Umbilical cord (tissue), 2 donors: Measurements from ENCODE around the gene PLPPR2. TPM values are rescaled to one million over a fixed set of nuclear protein-coding genes. Genes with fewer than 3 reads are reported as not detected.
"Not testable (repeated sequence)": the region's sequence is repeated elsewhere in the genome, so short reads cannot be mapped to it uniquely, and the experiment has no call there.

Experiments
- DNase-seq: peaks from one replicate; pipeline ENCODE4 v3.0.0-alpha.2; 2015; ENCODE audit warnings: low spot score
- total RNA-seq: library from RNA; depleted of rRNA; stranded (reverse); fragments of >200 nt; gene quantifications from one replicate; pipeline ENCODE4 v1.2.3, GENCODE V29; 2014; ENCODE audit warnings: low replicate concordance; ENCODE audit not compliant: insufficient read depth

Gene PLPPR2
- total RNA-seq, 1 donor from 2014 or later: 3.4 TPM

DNA sequence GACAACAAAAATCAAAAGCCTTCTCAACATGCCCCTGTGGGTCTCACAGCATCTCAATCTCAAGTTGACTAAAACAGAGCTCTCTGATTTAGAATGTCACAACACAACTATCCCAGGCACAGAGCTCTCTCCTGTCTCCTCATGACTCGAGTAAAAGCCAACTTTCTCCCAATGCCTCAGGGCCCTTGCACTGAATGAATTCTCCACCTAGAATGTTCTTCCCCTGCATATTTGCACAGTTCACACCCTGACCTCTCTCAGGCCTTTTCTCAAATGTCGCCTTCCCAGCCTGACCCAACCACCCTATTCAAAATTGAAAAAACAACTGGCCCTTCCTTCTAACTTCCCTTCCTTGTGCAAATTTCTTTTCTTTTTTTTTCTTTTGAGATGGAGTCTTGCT lies 15.5 kb downstream of the PLPPR2 start:
- DNase-seq: no peak

DNA sequence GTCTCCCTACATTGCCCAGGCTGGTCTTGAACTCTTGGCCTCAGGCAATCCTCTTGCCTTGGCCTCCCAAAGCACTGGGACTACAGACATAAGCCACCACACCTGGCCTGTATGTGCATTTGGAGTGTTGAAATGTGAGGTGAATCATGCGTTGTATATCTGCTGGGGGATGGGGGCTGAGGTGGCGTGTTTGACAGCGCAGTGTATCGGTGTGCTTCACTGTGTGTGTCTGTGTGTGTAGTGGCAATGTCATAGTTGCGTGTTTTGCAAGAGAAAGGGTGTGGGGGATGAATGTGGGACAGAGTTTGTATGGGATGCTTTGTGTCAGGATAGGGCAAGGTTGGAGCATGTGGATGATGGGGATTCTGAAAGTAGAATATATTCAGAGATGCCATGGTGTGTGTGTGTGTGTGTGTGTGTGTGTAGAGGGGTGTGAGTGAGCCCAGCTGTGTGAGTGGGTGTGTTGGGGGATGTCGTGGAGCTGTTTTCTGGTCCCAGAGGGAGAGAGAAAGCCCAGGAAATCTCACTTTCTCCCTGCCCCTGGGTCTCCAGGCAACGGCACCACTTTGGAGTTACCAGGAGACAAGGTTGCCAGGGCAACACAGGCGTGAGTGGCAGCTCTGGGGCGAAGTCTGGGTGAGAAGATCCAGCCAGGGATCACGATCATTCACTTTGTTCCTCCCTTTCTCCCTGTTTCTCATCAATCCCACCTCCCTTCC lies 18.1 kb downstream of the PLPPR2 start:
- peak; percentile 74 for DNase-seq

DNA sequence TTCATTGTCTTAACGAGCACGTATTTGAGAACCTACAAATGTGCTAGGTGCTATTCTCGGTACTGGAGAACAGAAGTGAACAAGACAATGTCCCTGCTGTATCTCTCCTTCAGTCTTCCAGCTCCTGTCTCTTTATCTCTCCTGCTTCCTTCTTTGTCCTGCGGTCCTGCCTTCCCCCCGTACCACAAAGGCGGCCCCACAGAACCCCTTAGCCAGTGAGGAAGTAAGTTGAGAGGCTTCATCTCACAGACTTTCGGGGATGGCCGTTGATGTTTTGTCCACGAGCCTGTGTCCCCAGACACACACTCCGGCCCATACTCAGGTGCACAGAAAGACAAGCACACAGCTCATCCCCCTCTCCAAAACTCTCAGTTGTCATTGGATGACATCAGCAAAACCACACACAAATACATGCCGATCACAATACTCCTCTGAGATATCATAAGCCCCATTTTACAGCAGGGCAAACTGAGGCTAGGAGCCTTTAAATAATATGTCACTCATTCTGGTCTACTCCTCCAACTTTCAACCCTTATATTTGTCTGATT lies 18.7 kb downstream of the PLPPR2 start:
- DNase-seq: no peak

DNA sequence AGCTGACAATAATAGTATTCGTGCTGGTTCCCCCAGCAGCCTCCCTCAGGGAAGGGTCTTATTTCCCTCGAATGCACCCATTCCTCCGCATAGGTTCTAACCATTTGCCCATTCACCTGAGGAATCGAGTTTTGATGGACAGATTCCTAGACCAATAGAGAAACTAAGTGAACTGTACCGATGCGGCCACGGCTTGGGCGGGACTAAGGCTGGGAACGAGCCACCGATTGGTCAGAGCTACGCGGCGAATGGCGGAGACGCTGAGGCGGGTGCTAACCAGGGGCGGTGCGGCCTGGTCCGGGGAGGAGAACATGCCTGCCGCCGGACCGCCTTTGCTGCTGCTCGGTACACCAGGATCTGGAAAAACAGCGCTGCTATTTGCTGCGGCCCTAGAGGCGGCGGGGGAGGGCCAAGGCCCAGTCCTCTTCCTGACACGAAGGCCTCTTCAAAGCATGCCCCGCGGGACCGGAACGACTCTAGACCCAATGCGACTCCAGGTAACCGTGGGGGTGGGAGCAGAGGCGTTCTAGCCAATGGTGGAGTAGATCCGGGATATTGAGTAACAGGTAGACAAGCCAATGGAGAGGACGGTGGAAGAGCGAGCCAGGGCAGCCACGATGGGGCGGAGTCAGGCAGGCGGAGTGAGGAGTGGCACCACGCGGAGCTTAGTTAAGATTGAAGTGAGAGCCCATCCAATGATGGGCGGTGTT lies 19.4 kb downstream of the PLPPR2 start, which contains the start of gene SWSAP1:
Gene SWSAP1, plus strand, starts transcription at position 234 of the 710 bp plus-strand sequence. Its CDS starts 15 bp downstream, at position 249.
- peak; percentile 100 for DNase-seq

DNA sequence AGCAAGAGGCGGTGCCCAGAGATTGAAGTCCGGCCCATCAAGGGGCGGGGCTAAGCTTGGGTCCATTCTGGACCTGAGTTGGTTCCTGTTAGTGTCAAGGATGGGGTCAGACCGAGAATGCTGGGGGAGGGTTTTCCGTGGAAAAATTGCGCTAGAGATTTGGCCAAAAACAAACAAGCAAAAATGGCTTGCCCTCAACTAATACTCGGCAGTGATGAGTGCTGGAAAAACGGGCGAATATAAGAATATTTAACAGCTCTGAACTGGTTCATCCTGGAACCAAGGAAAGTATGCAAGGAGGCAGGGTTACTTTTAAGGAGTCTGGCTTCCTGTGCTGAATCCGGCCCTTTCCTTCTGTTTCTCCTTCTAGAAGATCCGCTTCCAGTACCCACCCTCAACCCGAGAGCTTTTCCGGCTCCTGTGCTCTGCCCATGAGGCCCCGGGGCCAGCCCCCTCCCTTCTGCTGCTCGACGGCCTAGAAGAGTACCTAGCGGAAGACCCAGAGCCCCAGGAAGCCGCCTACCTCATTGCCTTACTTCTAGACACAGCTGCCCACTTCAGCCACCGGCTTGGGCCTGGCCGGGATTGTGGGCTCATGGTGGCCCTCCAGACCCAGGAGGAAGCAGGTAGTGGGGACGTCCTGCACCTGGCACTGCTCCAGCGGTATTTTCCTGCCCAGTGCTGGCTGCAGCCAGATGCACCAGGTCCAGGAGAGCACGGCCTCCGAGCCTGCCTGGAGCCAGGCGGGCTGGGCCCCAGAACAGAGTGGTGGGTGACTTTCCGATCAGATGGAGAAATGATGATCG lies 20.1 kb downstream of the PLPPR2 start:
- peak; percentile 78 for DNase-seq

DNA sequence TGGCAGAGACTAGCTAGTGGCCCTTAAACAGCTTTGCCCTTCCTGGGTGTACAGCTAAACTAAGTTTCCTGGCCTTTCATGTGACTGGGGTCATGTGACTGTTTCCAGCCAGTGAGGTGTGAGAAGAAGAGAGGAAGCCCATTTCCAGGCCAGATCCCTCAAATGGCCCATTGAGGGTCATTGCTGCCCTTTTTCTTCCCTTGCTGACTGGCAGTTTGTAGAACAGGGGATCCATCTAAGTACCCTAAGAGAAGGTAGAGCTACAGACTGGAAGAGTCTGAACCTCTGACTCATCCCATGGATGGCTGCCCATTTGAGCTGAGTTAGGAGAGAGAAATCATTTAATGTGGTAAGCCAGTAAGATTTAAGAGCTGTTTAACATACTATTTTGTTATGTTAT lies 22.0 kb downstream of the PLPPR2 start:
- peak; percentile 87 for DNase-seq

DNA sequence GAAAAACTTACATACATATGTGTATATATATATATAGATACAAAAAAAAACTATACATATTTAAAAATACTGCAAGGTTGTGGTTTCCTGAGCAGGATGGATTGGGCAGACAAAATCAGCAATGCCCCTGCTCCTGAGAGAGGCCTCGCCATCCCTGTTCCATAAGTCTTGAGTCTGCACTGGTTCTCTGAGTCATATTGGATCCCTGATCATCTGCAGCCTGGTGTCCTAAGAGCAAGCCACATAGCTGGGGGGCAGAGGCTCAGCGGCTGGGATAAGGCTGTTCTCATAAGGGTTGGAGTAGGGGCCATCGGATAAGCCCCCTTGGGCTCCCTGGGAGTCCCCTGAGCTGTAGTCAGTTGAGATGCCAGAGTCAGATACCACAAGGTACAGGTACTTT lies 22.5 kb downstream of the PLPPR2 start:
- no peak for DNase-seq

DNA sequence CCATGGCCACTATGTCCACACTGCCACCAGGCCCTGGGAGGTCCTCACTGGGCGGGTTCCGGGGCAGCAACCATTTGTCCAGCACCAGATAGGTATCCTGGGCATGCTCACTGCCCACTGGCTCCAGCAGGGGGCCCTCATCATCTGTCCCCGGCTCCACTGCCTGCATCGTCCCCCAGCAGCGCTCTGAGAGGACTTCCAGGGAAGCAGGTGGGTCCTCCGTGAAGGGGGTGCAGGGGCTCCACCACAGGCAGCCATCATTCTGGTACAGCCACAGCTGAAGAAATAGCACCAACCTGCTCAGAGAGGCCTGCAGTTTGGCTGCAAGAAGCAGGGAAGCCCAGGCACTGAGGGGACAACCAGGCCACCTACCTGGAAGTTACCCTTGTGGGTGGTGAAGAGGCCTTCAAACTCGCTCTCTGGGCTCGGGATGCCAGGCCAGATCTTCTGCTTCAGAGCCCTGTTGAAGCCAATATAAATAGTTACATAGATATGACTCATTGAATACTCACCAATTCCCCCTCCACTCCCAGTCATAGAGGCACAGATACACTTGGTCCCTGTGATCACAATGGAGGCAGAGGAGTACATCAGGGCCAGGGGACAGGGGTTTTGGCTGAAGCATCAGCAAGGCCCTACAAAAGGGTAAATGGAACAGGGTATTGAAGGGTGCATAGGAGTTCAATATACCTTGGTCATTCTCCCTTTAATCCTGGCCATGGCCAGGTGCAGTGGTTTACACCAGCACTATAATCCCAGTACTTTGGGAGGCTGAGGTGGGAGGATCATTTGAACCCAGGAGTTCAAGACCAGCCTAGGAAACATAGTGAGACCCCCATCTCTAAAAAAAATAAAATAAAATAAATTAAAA lies 23.3 kb downstream of the PLPPR2 start:
- DNase-seq: no peak

DNA sequence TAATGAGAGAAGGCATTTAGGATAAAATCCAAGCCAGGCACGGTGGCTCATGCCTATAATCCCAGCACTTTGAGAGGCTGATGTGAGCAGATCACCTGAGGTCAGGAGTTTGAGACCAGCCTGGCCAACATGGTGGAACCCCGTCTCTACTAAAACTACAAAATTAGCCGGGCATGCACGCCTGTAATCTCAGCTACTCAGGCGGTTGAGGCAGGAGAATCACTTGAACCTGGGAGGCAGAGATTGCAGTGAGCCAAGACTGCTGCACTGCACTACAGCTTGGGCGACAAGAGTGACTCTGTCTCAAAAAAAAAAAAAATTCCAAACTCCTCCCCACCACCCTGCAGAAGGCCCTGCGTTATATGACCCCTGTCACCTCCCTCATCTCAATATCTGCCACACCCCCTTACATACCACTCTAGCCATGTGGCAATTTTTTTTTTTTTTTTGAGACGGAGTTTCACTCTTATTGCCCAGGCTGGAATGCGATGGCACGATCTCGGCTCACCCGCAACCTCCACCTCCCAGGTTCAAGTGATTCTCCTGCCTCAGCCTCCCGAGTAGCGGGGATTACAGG lies 24.1 kb downstream of the PLPPR2 start:
- DNase-seq: not testable (repeated sequence)

DNA sequence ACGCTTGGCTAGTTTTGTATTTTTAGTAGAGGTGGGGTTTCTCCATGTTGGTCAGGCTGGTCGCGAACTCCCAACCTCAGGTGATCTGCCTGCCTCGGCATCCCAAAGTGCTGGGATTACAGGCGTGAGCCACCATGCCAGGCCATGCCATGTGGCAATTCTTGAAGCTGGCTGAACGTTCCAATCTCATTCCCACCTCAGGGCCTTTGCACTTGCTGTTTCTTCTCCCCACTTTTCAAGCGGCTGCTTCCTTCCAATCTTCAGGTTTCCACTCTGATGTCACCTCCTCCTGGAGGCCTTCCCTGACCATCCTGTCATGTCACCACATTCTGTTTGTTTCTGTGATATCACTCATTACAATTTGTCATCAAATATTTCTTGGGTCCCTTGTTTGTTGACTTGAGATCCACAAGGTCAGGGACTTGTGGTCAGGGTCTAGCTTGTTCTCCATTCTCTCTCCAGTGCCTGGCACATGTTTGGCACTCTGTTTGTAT lies 24.7 kb downstream of the PLPPR2 start:
- DNase-seq: no peak

DNA sequence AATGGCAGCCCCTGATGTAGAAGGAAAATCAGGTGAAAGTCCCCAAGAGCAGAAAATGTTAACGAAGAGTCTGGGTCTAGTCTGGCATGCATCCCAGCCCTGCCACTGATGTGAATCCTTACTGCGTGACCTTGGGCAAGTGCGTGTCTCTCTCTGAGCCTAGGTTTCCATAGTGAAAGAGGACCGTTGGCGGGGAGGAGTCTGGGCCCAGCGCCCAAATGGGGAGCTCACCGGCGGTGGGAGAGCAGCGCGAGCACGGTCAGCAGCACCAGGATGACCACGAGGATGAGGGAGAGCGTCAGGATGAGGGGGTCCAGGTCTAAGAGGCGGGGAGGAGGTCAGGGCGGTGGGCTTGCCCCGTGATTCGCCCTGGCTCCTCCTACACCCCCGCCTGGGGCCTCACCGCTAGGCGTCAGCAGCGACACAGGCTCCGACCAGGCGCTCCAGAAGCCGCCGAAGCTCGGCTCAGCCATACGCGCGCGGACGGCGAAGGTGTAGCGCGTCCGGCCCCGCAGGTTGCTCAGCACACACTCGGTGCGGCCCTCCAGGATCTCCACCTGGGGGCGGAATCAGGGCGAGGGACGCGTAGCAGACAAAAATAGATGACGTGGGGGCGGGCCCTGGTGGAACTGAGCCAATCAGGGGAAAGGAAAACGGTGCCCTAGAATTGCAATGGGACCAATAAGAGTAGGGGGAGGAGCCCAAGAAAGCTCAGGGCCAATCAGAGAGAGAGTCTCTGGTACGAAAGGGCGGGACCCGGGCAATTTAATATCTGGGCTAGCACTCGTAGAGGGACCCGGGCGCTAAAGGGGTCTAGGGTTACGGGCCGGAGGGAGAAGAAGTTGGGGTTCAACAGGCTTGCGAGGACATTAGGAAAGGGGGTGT lies 25.7 kb downstream of the PLPPR2 start:
- DNase-seq: peak; percentile 98

DNA sequence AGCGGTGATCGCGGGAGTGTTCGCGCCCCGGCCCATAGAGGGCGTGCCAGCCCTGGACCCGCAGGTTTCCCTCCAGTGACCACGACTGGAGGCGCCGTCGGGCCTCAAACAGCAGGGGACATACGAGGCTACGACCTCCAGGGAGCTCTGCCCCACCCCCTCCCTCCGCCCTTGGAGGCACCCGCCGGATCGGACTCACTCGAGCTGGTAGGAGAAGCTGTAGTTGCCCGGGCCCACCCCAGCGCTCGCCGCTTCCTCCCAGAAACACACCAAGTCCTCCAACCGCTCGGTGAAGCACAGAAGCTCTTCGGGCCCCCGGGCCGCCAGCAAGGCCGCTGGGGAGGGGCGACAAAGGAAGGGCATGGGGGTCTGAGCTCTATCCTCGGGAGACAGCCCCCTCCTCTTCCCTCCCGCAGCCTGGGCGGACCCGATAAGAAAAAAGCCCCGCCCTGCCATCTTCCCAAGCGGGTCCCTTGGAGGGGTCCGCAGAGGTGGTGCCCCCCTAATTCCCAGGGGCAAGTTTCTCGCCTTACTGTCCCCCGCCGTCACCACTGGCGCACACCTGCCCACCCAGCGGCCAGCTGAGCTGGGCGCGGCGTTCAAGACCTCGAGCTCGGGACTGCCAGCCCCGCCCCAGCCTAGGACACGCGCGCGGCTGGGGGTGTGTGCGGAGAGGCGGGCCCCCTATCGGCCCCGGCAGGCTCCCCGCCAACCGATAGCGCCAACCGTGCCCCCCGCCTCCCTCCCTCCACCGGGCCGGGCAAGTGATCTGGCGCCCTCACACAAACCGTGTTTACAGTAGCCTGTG lies 27.9 kb downstream of the PLPPR2 start:
- peak; percentile 49 for DNase-seq

DNA sequence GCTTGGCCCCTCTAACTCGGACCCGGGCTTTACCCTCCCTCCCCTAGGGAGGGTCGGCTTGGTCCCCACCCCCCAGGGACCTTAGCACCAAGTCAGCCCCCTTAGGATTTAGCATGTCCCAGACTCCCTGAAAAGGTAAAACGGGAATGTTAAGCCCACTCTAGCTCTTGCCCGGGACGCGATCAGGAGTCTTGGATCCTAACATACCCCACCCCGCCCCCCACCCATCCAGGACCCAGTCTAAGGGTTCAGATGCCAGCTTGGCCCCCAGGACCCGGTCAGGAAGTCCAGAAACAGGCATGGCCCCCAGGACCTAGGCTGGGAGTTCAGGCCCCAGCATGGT lies 28.4 kb downstream of the PLPPR2 start:
- DNase-seq: no peak

DNA sequence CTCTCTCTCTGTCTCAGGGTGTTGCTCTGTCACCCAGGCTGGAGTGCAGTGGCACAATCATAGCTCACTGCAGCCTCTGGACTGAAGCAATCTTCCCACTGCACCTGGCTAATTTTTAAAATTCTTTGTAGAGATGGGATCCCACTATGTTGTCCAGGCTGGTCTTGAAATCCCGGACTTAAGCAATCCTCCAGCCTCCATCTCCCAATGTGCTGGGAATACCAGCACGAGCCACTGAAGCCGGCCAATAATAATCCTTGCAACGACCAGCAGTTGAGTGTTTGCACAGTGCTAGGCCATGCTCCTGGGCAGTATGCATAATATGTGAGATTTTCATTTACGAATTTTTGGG lies 29.5 kb downstream of the PLPPR2 start:
- DNase-seq: no peak

DNA sequence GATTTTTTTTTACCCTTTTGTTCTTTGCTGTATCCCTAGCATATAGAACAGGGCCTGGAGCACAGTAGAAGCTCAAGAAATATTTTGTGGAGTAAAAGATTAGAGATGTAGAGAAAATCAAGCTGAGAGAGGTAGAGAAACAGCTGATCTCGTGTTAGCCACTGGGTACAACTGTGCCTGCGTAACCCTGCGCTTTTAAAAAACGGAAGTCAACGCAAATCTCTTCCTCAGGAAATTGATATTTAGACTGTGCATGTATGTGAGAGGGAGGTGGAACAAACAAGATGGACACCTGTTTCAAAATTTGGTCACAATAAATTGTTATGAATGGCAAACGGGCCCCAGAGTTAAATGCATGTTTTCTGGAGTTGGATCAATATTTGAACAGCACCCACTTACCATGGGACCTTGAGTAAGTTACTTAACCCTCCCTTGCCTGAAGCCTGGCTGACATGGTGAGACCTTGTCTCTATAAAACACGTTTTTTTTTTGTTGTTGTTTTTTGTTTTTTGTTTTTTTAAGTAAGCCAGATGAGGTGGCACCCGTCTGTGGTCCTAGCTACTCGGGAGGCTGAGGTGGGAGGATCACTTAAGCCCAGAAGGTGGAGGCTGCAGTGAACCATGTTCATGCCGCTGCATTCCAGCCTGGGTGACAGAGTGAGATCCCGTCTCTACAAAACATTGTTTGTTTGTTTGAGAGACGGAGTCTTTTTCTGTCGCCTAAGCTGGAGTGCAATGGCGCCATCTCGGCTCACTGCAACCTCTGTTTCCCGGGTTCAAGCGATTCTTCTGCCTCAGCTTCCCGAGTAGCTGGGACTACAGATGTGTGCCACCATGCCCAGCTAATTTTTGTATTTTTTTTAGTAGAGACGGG lies 32.2 kb downstream of the PLPPR2 start:
- DNase-seq: no peak

DNA sequence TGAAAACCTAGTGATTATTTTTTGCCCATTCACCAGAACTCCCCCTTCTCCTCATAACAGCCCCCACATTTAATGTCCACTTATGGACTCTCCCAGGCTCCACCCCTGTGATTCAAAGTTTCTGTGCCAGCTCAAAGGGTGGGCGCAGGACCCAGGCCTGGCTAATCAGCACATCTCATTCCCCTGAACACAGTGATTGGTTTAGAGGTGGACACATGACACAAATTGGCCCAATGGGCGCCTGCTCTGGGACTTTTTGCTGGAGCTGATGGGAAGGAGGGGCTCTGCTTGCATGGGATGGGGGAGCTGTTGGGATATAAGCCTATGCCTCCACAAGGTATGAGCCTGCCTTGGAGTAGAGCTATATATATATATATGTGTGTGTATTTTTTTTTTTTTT lies 35.1 kb downstream of the PLPPR2 start:
- DNase-seq: no peak

DNA sequence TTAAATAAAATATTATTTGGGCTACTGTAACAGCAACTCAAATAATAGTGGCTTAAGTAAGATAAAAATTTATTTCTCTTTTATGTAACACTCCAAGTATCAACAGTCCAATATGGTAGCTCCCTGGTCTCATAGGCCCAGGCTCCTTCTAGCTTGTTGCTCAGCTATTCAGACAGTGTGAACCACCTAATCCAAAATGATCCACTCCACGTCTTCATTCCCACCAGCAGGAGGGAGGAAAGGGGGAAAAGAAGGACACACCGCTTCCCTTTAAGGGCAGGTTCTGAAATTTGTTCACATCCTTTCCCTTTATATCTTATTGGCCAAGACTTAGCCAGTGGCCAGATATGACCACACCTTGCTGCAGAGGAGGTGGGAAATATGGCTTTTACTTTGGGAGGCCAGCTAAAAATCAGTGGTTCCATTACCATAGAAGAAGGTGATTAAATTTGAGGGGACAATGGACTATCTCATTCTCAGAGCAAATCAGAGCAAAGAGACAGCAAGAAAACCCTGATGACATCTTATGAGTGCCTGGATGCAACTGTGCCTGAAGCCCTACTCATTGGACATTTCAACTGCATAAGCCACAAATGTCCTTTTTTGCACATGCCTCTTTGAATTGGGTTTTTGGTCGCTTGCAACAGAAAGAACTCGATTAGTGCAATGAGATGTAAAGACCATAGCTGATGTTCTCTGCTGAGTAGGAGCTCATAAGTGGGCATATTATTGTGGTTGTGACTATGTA lies 35.9 kb downstream of the PLPPR2 start:
- DNase-seq: no peak
